HG02678 (cell line): ENCODE results near the gene PPT2.
"Not testable (repeated sequence)": the region's sequence is repeated elsewhere in the genome, so short reads cannot be mapped to it uniquely, and the experiment has no call there.

Experiments
- ATAC-seq: cut with Tn5 transposase; IDR thresholded peaks from one replicate; pipeline ENCODE4 v1.9.1; 2021; ENCODE audit warnings: mild to moderate bottlenecking, moderate library complexity; ENCODE audit not compliant: unreplicated experiment

Gene PPT2

GRCh38 chr6:32175711-32176475, 22.0 kb downstream of the PPT2 start, which contains the start of gene AGPAT1:
Gene AGPAT1 (minus strand): TSS chr6:32176084. CDS start chr6:32171496, 4,588 bp downstream.
- peak; percentile 45 for ATAC-seq

DNA sequence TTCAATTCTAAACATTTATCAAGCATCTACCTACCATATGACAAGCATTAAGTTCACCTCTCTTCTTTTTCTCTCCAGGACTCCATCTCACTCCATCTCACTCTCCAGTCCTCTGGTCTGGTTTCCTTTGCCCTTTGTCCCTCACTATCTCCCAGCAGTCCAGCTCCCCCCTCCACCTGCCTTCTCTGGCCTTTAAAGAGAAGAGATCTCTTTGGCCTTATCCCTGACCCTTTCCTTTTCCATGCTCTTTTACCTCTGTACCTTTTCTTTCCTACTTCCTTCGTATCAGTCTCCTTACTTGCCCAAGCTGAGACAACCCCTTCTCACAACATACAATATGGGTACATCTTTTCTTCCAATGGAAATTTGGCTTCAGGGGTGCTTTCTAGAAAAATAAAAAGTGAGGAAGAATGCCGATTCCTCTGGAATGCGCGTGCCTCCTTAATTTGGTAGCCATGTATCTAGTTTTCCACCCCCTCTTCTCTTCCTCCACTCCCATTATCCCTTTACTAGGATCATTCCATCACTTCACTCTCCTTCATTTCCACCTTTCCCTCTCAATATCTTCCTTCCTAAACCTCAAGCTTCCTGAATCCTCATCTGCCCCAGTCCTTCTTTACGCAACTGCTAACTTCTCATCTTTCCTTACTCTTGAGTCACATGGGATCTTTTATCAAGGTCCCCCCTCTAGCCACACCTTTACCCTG, 22.7 kb downstream of the PPT2 start:
- ATAC-seq = no peak

GRCh38 chr6:32177183-32177787, 23.3 kb downstream of the PPT2 start:
- no peak for ATAC-seq

DNA sequence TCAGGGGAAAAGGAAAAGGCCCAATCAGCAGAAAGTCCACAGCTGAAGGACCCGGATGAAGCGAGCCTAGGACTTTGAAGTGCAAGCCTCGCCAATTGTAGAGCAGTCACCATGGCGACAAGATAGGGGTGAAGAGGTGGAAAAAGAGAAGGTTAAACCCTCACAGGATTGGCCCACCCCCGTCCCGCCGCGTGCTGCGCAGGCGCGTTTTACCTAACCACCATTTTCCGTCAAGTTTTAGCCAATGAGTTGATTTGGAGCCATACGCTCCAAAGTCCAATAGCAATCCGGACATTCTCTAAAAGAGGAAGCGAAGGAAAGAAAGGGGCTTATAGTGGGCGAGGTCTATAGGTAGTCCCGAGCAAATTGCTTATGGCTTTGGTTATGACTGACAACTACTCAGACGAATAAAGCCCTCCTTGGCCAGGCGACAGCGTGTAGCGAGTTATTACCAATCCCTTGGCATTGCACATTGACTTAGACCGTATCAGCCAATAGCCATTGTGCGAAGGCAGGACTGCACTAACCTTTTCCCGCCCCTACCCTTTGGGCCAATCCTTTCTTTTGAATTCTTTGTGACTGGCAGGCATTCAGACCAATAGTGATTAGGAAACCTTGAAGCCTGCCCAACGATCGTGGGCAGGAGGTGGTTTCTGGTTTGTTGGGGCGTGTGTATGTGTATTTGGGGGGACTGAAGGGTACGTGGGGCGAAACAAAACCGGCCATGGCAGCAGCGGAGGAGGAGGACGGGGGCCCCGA, 24.0 kb downstream of the PPT2 start, which contains the start of gene RNF5:
TSS of gene RNF5 (plus strand) at position 618 of the 759 bp plus-strand sequence. CDS start at position 725, 107 bp downstream.
- peak; percentile 79 for ATAC-seq

- no peak for ATAC-seq
These were observed 24.9 kb downstream of the PPT2 start for GRCh38 chr6:32178547-32179440.

- no peak for ATAC-seq
These were observed 25.9 kb downstream of the PPT2 start for GRCh38 chr6:32179766-32180405.

GRCh38 chr6:32181148-32181702, 27.3 kb downstream of the PPT2 start:
- ATAC-seq = no peak

GRCh38 chr6:32181915-32182529, 28.1 kb downstream of the PPT2 start:
- ATAC-seq = no peak

DNA sequence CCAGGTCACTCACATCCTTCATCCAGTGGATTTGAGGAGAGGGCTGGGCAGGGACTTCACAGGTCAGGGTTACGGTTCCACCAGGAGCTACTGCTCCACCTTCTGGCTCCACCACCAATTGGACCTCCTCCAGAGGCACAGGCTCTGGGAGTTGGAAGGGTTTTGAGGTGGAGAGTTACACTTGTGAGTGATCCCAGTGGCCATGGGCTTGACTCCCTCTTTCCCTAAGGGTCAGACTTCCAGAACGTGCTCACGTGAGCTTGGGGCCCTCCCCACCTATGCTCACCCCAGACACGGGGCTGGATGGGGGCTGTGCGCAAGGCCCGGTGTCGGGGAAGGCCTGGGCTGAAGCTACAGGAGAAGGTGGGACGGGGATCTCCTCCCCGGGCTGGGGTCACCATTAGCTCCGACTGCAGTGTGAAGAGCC, 28.6 kb downstream of the PPT2 start:
- ATAC-seq = no peak

DNA sequence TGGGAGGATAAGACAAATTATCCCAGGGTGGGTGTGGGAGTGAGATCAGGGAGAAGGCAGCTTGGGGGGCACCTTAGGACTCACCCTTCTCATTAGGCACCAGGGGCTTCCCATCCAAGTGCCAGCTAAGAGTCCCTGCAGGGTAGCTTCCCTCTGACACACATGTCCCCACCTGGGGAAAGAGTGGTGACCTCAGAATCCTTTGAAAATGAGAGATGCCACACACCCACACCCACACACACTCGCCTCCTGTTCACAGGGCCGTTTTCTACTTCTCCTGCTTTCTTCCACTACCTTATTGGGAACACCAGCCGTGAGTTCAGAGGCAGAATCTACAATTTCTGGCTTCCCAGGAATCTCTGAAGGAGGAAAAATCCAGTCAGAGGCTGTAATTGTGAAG, 29.1 kb downstream of the PPT2 start:
- no peak for ATAC-seq

DNA sequence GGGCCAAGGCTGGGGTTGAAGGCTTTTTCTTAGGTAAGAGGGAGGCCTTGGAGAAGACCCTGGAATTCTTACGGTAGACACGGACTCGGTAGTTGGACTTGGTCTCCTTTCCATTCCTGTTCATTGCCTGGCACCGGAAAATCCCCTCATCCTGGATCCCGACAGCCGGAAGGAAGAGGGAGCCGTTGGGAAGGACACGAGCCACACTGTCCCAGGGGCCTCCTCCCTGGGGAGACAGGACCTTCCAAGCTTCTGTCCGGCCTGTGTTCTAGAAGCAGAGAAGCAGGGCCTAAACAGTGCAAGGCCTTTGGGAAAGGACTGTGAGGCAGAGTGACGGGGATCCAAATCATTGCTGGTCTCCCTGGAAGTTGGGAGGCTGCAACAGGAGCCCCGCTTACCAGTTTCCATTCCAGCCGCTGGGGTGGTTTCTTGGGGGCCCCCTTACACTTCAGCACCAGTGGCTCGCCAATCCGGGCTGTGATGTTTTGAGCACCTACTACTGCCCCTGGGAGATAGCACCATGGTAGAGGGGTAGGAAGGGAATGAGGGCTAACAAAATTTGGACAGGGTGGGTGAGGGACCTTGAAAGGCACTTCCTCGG, 29.6 kb downstream of the PPT2 start:
- ATAC-seq = no peak

DNA sequence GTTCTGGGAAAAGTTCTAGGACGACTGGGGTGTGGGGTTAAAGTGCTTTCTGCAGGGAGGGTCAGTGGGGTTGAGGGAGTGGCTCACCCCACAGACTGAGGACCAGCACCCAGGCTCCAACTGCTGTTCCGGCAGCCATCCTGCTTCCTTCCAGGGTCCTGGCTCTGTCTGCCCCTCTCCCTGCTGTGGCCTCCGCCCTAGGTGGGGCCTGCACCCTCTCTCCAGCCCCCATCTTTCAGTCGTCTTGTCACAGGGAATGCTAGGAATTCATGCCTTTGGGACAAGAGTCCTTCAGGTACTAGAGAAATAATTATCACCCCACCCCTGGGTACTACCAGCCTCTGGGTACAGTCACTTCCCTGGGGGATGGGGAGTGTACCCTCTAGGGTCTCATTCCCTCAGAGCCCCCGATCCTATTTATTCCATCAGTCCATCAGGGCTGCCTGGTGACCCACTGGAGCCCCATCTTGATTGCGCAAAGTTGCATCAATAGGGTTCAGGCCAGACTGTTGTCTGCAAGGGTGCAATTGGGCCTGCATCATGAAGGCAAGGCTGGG, 30.2 kb downstream of the PPT2 start, which contains the start of gene AGER:
TSS of gene AGER (minus strand) at position 170 of the 557 bp plus-strand sequence. CDS start at position 139, 31 bp downstream.
- ATAC-seq = no peak

DNA sequence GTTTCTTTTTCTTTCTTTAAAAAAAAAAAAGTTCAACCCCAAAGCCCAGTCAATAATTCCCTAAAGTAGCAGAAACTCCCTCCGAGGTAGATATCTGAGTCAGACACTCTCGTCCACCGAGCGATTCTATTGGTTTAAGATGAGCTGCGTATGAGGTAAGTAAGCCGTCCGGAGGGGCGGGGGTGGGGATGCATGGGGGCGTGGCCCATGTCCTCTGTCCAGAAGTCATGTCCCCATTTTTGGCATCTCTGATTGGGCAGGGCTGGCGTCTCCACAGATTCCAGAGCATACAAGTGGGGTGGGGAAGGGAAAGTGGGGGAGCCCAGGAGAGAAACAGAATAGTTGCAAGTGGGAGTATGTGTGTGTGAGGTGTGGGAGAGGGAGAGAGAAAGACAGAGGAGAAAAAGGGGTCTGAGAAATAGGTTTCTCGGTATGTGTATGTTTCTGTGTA, 31.8 kb downstream of the PPT2 start:
- ATAC-seq = not testable (repeated sequence)

DNA sequence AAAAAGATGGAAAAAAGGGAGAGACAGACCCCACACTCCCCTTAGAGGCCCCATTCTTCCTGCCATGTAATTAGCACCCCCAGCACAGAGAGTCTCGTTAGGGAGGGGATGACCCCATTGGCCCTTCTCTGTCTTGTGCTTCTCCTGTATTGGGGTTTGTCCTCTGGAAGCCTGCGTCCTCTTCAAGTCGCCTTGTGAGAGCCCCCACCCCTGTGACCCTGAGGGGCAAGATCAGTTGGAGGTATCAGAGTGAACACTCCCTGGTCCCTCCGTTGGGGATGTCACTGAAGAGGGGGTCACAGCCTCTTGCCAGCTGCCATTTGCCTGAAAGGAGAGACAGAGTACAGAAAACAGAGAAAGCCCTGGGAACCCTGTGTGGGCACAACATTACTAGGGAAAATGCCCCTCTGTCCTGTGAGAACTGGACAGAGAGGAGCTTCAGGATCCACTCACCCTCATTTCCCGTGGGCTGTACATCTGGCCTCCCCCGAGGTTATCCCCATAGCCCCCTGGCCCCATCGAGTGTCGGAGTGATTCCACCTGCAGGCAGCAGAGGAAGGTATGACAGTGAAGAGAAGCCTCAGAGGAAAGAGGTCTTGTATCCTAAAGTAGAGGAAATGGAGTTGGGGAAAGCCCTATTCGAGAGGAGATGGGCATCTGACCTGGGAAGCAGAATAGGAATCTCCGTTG, 32.4 kb downstream of the PPT2 start:
- ATAC-seq = not testable (repeated sequence)

DNA sequence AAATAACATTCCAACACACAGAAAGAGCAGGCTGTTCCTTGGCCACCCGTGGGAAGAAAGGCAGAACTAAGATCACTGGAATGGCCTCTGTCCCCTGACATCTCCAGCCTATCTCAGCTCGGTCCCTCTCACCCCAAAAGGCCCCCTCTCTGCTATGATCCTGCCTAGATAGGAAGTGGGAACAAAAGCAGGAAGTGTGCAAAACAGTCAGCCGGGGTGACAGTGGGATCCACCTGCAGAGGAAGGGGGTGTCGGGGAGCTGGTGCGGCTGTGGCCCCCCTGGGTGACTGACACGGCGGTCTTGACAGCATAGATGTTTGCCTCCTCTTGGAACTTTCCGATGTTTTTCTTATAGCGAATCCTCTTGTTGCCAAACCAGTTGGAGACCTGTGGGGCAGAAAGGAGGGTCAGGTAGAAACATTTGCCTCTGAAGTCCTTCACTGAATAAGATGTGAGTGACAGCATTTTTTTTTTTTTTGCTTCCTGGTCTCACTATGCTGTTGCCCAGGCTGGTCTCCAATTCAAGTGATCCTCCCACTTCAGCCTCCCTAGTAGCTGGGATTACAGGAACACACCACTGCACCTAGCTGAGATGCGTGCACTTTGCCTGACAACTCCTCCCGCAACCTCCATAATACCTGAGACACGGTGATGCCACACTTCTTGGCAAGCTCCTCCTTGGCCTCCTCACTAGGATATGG, 33.2 kb downstream of the PPT2 start:
- no peak for ATAC-seq

GRCh38 chr6:32187725-32188380, 33.9 kb downstream of the PPT2 start:
- ATAC-seq = not testable (repeated sequence)
